HCT116 (cell line): Measurements from ENCODE around the gene PIGX. TPM values are rescaled to one million over a fixed set of nuclear protein-coding genes. Genes with fewer than 3 reads are reported as not detected.

Experiments used
- ATAC-seq: fragments of 200-7000 bp; cut with Tn5 transposase; 2 replicates; pipeline ENCODE4 v1.9.1; 2020; ENCODE audit warnings: mild to moderate bottlenecking, moderate library complexity
- BruUV-seq: library from RNA; stranded (reverse); fragments of 400-500 nt; replicated peaks from 2 replicates; lab custom pipeline; 2021; lab: Mats Ljungman, UMichigan
- CTCF ChIA-PET: fragments of 300-600 bp; sonication (Branson Sonifier 250); formaldehyde crosslinking; loops from one replicate; lab custom pipeline; 2021; ENCODE audit warnings: antibody characterized with exemption; lab: Charles Lee
- POLR2A ChIA-PET: fragments of 300-600, 350-600 bp; sonication (Branson Sonifier 250); formaldehyde crosslinking; loops from one replicate; lab custom pipeline; 2021; ENCODE audit warnings: antibody characterized with exemption; lab: Charles Lee
- RAD21 ChIA-PET, 2 experiments: fragments of 300-600 bp; sonication (Branson Sonifier 250); formaldehyde crosslinking; loops; one replicate each; lab custom pipeline; 2023; ENCODE audit warnings: low total read pairs in 2 of 2; ENCODE audit not compliant: uncharacterized antibody in 2 of 2, unreplicated experiment in 2 of 2, low non-redundant PET in 1 of 2; lab: Charles Lee
- DNase-seq: peaks from one replicate; pipeline ENCODE4 v3.0.0-alpha.2; 2010; ENCODE audit warnings: low read depth, low spot score
- H2AFZ ChIP-seq: fragments of 200-600 bp; shearing (Covaris generic), sonication (generic); 2 replicates; pipeline ENCODE4 v1.6.1; 2017; ENCODE audit warnings: low read depth, mixed run types, mixed read lengths, antibody characterized with exemption, low read length; ENCODE audit not compliant: poor library complexity, severe bottlenecking
- H3K27ac ChIP-seq: 2 replicates; pipeline ENCODE4 v1.5.1; 2012; ENCODE audit warnings: low read depth, low read length
- H3K27me3 ChIP-seq: fragments of 200-600 bp; sonication (generic); 2 replicates; pipeline ENCODE4 v1.6.1; 2016; ENCODE audit warnings: mixed run types, low read length, mixed read lengths; ENCODE audit not compliant: insufficient read depth
- H3K36me3 ChIP-seq, 2 experiments: fragments of 200-500 bp in 1 of 2; fragments of 200-600 bp in 1 of 2; sonication (Bioruptor generic) in 1 of 2; sonication (generic) in 1 of 2; 2 replicates each; pipeline versions ENCODE4 v1.5.1 to v1.6.1; 2014 to 2016; ENCODE audit warnings: low read length in 2 of 2, inconsistent platforms in 1 of 2, mixed read lengths in 1 of 2, mixed run types in 1 of 2; ENCODE audit not compliant: insufficient read depth in 2 of 2, control insufficient read depth in 1 of 2
- H3K4me1 ChIP-seq, 2 experiments: fragments of 200-600 bp in 1 of 2; sonication (generic) in 1 of 2; 2 replicates each; pipeline versions ENCODE4 v1.5.1 to v1.6.1; 2012 to 2017; ENCODE audit warnings: low read length in 2 of 2, inconsistent platforms in 1 of 2, mild to moderate bottlenecking in 1 of 2, mixed read lengths in 1 of 2, mixed run types in 1 of 2, moderate library complexity in 1 of 2; ENCODE audit not compliant: insufficient read depth in 2 of 2, control insufficient read depth in 1 of 2
- H3K4me2 ChIP-seq: fragments of 200-600 bp; sonication (generic); 2 replicates; pipeline ENCODE4 v1.6.1; 2017; ENCODE audit warnings: mixed run types, low read length, mixed read lengths
- H3K4me3 ChIP-seq, 2 experiments: fragments of 200-600 bp in 1 of 2; sonication (generic) in 1 of 2; replicated peaks in 1 of 2; 2 replicates each; pipeline ENCODE4 v1.5.1; 2011 to 2016; ENCODE audit warnings: low read length in 2 of 2, control low read depth in 1 of 2, low read depth in 1 of 2, mild to moderate bottlenecking in 1 of 2, mixed read lengths in 1 of 2, mixed run types in 1 of 2
- H3K79me2 ChIP-seq: fragments of 200-600 bp; sonication (generic); 2 replicates; pipeline ENCODE4 v1.6.1; 2017; ENCODE audit warnings: mild to moderate bottlenecking, mixed run types, low read length, moderate library complexity, mixed read lengths; ENCODE audit not compliant: insufficient read depth
- H3K9ac ChIP-seq: fragments of 200-600 bp; sonication (generic); 2 replicates; pipeline ENCODE4 v1.6.1; 2016; ENCODE audit warnings: low read length, mixed read lengths
- H3K9me2 ChIP-seq: fragments of 200-600 bp; sonication (generic), shearing (Covaris generic); 2 replicates; pipeline ENCODE4 v1.6.1; 2017; ENCODE audit warnings: mixed run types, mild to moderate bottlenecking, moderate library complexity; ENCODE audit not compliant: insufficient read depth
- H3K9me3 ChIP-seq, 2 experiments: fragments of 200-500 bp in 1 of 2; fragments of 200-600 bp in 1 of 2; sonication (Bioruptor generic) in 1 of 2; sonication (generic) in 1 of 2; 2 replicates each; pipeline ENCODE4 v1.6.1; 2014 to 2017; ENCODE audit warnings: low read length in 2 of 2, mixed read lengths in 2 of 2, inconsistent platforms in 1 of 2, low read depth in 1 of 2, mild to moderate bottlenecking in 1 of 2, mixed run types in 1 of 2, moderate library complexity in 1 of 2; ENCODE audit not compliant: control insufficient read depth in 1 of 2, insufficient read depth in 1 of 2
- H4K20me1 ChIP-seq: fragments of 200-600 bp; sonication (generic), shearing (Covaris generic); 2 replicates; pipeline ENCODE4 v1.6.1; 2017; ENCODE audit warnings: mixed run types, mild to moderate bottlenecking, moderate library complexity; ENCODE audit not compliant: insufficient read depth
- ATF3 ChIP-seq: IDR thresholded peaks from 2 replicates; pipeline ENCODE4 v1.6.1; 2012
- CTCF ChIP-seq, 3 experiments: fragments of 200-600 bp in 1 of 3; sonication (generic) in 1 of 3; IDR thresholded peaks in 2 of 3; conservative IDR thresholded peaks in 1 of 3; 2 replicates each; pipeline ENCODE4 v1.5.1; 2012 to 2017; ENCODE audit warnings: low read depth in 2 of 3, low read length in 2 of 3, antibody characterized with exemption in 1 of 3, borderline replicate concordance in 1 of 3, control low read depth in 1 of 3, mild to moderate bottlenecking in 1 of 3, mixed read lengths in 1 of 3, mixed run types in 1 of 3, moderate library complexity in 1 of 3; ENCODE audit not compliant: insufficient read depth in 1 of 3
- EGR1 ChIP-seq: IDR thresholded peaks from 2 replicates; pipeline ENCODE4 v1.6.1; 2012; ENCODE audit warnings: low read depth
- ELF1 ChIP-seq: IDR thresholded peaks from 2 replicates; pipeline ENCODE4 v1.6.1; 2012; ENCODE audit warnings: low read depth, borderline replicate concordance
- POLR2AphosphoS5 ChIP-seq: IDR thresholded peaks from 2 replicates; pipeline ENCODE4 v1.6.1; 2011; ENCODE audit warnings: mild to moderate bottlenecking, low read depth, low read length, moderate library complexity
- SIN3A ChIP-seq: IDR thresholded peaks from 2 replicates; pipeline ENCODE4 v1.6.1; 2012; ENCODE audit warnings: low read depth
- SP1 ChIP-seq: IDR thresholded peaks from 2 replicates; pipeline ENCODE4 v1.6.1; 2012; ENCODE audit warnings: low read depth
- TCF7L2 ChIP-seq: IDR thresholded peaks from 2 replicates; pipeline ENCODE4 v1.7.0; 2011; ENCODE audit warnings: borderline replicate concordance, inconsistent platforms; ENCODE audit not compliant: insufficient read depth, insufficient read length; ENCODE audit errors: extremely low read depth
- ZFX ChIP-seq: fragments of 450-650 bp; IDR thresholded peaks from 2 replicates; pipeline ENCODE4 v1.6.1; 2017
- ZNF274 ChIP-seq: fragments of 200-500 bp; sonication (Bioruptor generic); IDR thresholded peaks from 2 replicates; pipeline ENCODE4 v1.6.1; 2014; ENCODE audit warnings: mild to moderate bottlenecking, low read depth, low read length, inconsistent platforms
- intact Hi-C: fragments of 100-400 bp; cut with micrococcal nuclease; formaldehyde crosslinking; loops from 2 replicates; pipeline ENCODE4 v1.10.0; 2022
- total RNA-seq: library from RNA; stranded (reverse); gene quantifications from one replicate; pipeline ENCODE4 v1.2.1, GENCODE V29; 2021; ENCODE audit not compliant: unreplicated experiment

Gene PIGX
- total RNA-seq, 1 experiment from 2014 or later, result 27.2 TPM

- TF ChIP-seq ZNF274 (no peak), SP1 (no peak), POLR2AphosphoS5 (no peak)
Observed at GRCh38 chr3:196695849-196696226, 16.3 kb upstream of the PIGX start (continued).

GRCh38 chr3:196697270-196697669 lies 14.9 kb upstream of the PIGX start:
- ChIA-PET RAD21 (no interaction called here), POLR2A (no interaction called here), CTCF (no interaction called here)
- intact Hi-C loops, result no loop called here
- Histone ChIP-seq H3K4me3 (no peak overlapping the region), H3K9me2 (no peaks in the 10 kb centered on the region), H2AFZ (no peak overlapping the region), H3K9ac (no peak overlapping the region), H3K4me2 (no peak overlapping the region), H4K20me1 (no peaks in the 10 kb centered on the region), H3K36me3 (no peaks in the 10 kb centered on the region), H3K27ac (no peak overlapping the region), H3K27me3 (no peaks in the 10 kb centered on the region), H3K9me3 (no peaks in the 10 kb centered on the region), H3K79me2 (no peaks in the 10 kb centered on the region), H3K4me1 (no peaks in the 10 kb centered on the region)
- DNase-seq (no peak), ATAC-seq (no peak)
- no TSS peak for BruUV-seq
- no peak for TF ChIP-seq TCF7L2
- no peak for TF ChIP-seq ZNF274
- no peak for TF ChIP-seq SIN3A
- no peak for TF ChIP-seq CTCF (IDR thresholded peaks at IDR 0.05 in 2 of 3, conservative IDR thresholded peaks at IDR 0.05 in 1 of 3; ENCODE audit: borderline replicate concordance in 1 of 3, insufficient read depth in 1 of 3, low read depth in 2 of 3, low read length in 2 of 3)
- TF ChIP-seq ZFX, result no peak
- no peak for TF ChIP-seq ELF1
- TF ChIP-seq EGR1, result no peak
- TF ChIP-seq ATF3, result no peak
